Temporal lobe (tissue), 2 donors: ENCODE results near the gene EFCAB9. TPM values are rescaled to one million over a fixed set of nuclear protein-coding genes. Genes with fewer than 3 reads are reported as not detected.

ENCODE experiments used
- small RNA-seq: library from RNA; depleted of rRNA; stranded (forward); fragments of <200 nt; gene quantifications from one replicate; pipeline ENCODE3, GENCODE V24; 2014; ENCODE audit warnings: low replicate concordance
- total RNA-seq: library from RNA; depleted of rRNA; stranded (reverse); fragments of >200 nt; gene quantifications from one replicate; pipeline ENCODE4 v1.2.3, GENCODE V29; 2014

Gene EFCAB9
- total RNA-seq, 1 donor from 2014 or later, result not detected

Small RNA genes lying within 50 kb of the gene (small RNA-seq; reads per million reads assigned to genes)
- gene RF00191, result not detected

Other genes starting within 250 kb of the EFCAB9 start
- gene FBXW11, start 187.5 kb upstream of the EFCAB9 start, total RNA-seq, result 100 TPM
- 4.4 TPM for gene STK10, start 5.9 kb upstream of the EFCAB9 start, total RNA-seq
- gene UBTD2, start 89.6 kb downstream of the EFCAB9 start, total RNA-seq, result 57.0 TPM